HG02970 (cell line): Measurements from ENCODE around the gene ADAM15.

Experiments used
- ATAC-seq: cut with Tn5 transposase; IDR thresholded peaks from one replicate; pipeline ENCODE4 v1.9.1; 2021; ENCODE audit warnings: mild to moderate bottlenecking, moderate library complexity, moderate number of reproducible peaks; ENCODE audit not compliant: unreplicated experiment, low FRiP score

The ADAM15 gene

GRCh38 chr1:155050560-155051341 is at the start of gene ADAM15:
ADAM15 (plus strand) TSS chr1:155051316; CDS start chr1:155051387, 71 bp downstream.
- ATAC-seq, result peak; percentile 65

GRCh38 chr1:155001425-155001674 is 49.8 kb upstream of the ADAM15 start:
- no peak for ATAC-seq

GRCh38 chr1:155001675-155002463 is 49.2 kb upstream of the ADAM15 start:
- peak; percentile 51 for ATAC-seq

- no peak for ATAC-seq
These were observed 48.5 kb upstream of the ADAM15 start, which contains the start of gene ZBTB7B for GRCh38 chr1:155002464-155003226. ZBTB7B (plus strand) TSS chr1:155002802; CDS start chr1:155014661, 11,859 bp downstream.

- ATAC-seq, result no peak
These were observed 47.8 kb upstream of the ADAM15 start for GRCh38 chr1:155003227-155003765.

GRCh38 chr1:155003766-155004351 is 47.3 kb upstream of the ADAM15 start:
- ATAC-seq, result no peak

GRCh38 chr1:155004352-155005075 is 46.6 kb upstream of the ADAM15 start:
- ATAC-seq, result no peak

- ATAC-seq, result no peak
These were observed 45.8 kb upstream of the ADAM15 start for GRCh38 chr1:155005076-155006011.

GRCh38 chr1:155006601-155007101 is 44.5 kb upstream of the ADAM15 start:
- no peak for ATAC-seq

GRCh38 chr1:155007251-155007828 is 43.8 kb upstream of the ADAM15 start:
- no peak for ATAC-seq

GRCh38 chr1:155008015-155008941 is 42.8 kb upstream of the ADAM15 start:
- ATAC-seq, result no peak

GRCh38 chr1:155009221-155009711 is 41.9 kb upstream of the ADAM15 start:
- ATAC-seq, result no peak

GRCh38 chr1:155009742-155010141 is 41.4 kb upstream of the ADAM15 start:
- no peak for ATAC-seq

GRCh38 chr1:155010211-155010918 is 40.8 kb upstream of the ADAM15 start:
- no peak for ATAC-seq

- ATAC-seq, result no peak
These were observed 40.1 kb upstream of the ADAM15 start for GRCh38 chr1:155011004-155011416.

- ATAC-seq, result no peak
These were observed 39.6 kb upstream of the ADAM15 start for GRCh38 chr1:155011437-155012025.
